DOHH2 (cell line): ENCODE measurements around the gene PRDX6.

Experiments
- H3F3A ChIP-seq: fragments of 200-600 bp; sonication (generic), shearing (Covaris generic); 2 replicates; pipeline ENCODE4 v1.6.0; 2016; ENCODE audit warnings: antibody characterized with exemption, mild to moderate bottlenecking; ENCODE audit not compliant: control insufficient read depth, insufficient read depth
- H3K27ac ChIP-seq: fragments of 200-600 bp; sonication (generic); 2 replicates; pipeline ENCODE4 v1.5.1; 2014; ENCODE audit warnings: low read depth, mild to moderate bottlenecking, low read length, moderate library complexity
- H3K27me3 ChIP-seq: fragments of 200-600 bp; sonication (generic); 2 replicates; pipeline ENCODE4 v1.6.1; 2014; ENCODE audit warnings: mild to moderate bottlenecking, low read length, mixed read lengths; ENCODE audit not compliant: control insufficient read depth
- H3K36me3 ChIP-seq: fragments of 200-600 bp; sonication (generic); 2 replicates; pipeline ENCODE4 v1.6.1; 2014; ENCODE audit warnings: mild to moderate bottlenecking, low read length, moderate library complexity, mixed read lengths; ENCODE audit not compliant: control insufficient read depth
- H3K4me1 ChIP-seq: fragments of 200-600 bp; sonication (generic); 2 replicates; pipeline ENCODE4 v1.6.1; 2014; ENCODE audit warnings: mild to moderate bottlenecking, low read length, mixed read lengths; ENCODE audit not compliant: control insufficient read depth
- H3K4me2 ChIP-seq: fragments of 200-600 bp; sonication (generic); 2 replicates; pipeline ENCODE4 v1.6.0; 2014; ENCODE audit warnings: mild to moderate bottlenecking, low read length, moderate library complexity
- H3K4me3 ChIP-seq: fragments of 200-600 bp; sonication (generic); 2 replicates; pipeline ENCODE4 v1.5.1; 2014; ENCODE audit warnings: mild to moderate bottlenecking, low read length, mixed read lengths
- H3K79me2 ChIP-seq: fragments of 200-600 bp; sonication (generic); 2 replicates; pipeline ENCODE4 v1.6.1; 2014; ENCODE audit warnings: mild to moderate bottlenecking, low read length, mixed read lengths; ENCODE audit not compliant: control insufficient read depth
- H3K9me2 ChIP-seq: fragments of 200-600 bp; sonication (generic); replicated peaks from 2 replicates; pipeline ENCODE4 v1.6.1; 2014; ENCODE audit warnings: mild to moderate bottlenecking, low read length, mixed read lengths; ENCODE audit not compliant: control insufficient read depth
- H3K9me3 ChIP-seq: fragments of 200-600 bp; sonication (generic); 2 replicates; pipeline ENCODE4 v1.6.1; 2014; ENCODE audit warnings: antibody characterized with exemption, low read length, mixed read lengths; ENCODE audit not compliant: control insufficient read depth, insufficient read depth
- H4K20me1 ChIP-seq: fragments of 200-600 bp; sonication (generic); 2 replicates; pipeline ENCODE4 v1.6.0; 2014; ENCODE audit warnings: low read depth, mild to moderate bottlenecking, antibody characterized with exemption, low read length, moderate library complexity; ENCODE audit not compliant: control insufficient read depth, insufficient read depth
- CTCF ChIP-seq: fragments of 200-600 bp; sonication (generic); IDR thresholded peaks from one replicate; pipeline ENCODE4 v1.5.1; 2014; ENCODE audit warnings: antibody characterized with exemption, mild to moderate bottlenecking, low read depth, low read length; ENCODE audit not compliant: poor library complexity, severe bottlenecking
- EZH2phosphoT487 ChIP-seq: fragments of 200-600 bp; sonication (generic); IDR thresholded peaks from 2 replicates; pipeline ENCODE4 v1.6.1; 2017; ENCODE audit warnings: borderline replicate concordance, mild to moderate bottlenecking, antibody characterized with exemption, low read length, moderate library complexity, mixed read lengths

PRDX6 gene

DNA sequence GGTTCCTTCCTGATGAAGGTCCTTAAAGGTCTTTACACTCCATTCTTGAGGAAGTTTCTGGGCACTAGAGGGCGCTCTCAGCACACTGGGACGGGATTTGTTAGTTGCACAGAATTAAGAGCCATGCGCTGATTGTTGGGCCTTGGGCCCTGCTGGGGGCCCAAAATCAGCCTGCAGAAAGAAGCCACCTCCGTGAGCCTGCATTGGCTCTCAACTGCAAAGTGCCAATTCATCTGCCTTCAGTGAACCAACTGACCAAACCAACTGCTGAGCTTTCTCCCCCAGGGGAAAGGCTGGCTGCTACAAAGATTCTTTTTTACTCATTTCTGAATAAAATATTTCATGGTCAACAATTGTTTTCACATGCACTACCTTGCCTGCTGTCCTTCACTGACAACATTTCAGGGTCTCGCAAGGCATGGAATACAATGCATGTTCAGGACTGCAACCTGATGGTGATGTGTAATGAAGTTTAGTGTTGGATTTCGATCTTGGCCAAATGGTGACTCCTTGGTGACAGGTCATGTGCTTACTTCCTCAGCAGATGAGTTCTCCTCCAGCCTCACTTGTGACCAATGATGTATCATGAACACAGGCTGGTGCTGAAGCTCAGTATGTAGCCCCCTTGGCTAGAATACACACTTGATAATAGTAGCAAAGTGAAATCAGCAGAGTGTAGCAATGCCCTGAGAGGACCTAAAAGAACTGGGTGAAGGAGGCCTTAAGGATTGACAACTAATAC is 45.7 kb upstream of the PRDX6 start:
- no peaks in the 10 kb centered on the region for H3K9me3 ChIP-seq
- no peaks in the 10 kb centered on the region for H3K9me2 ChIP-seq
- peaks cover 6% of the 10 kb centered on the region for H3K36me3 ChIP-seq
- peaks cover 20% of the 10 kb centered on the region for H3F3A ChIP-seq
- no peak overlapping the region; the same call in 1 of the 2 replicates for H3K4me3 ChIP-seq
- no peaks in the 10 kb centered on the region for H3K79me2 ChIP-seq
- H3K4me2 ChIP-seq = peak overlapping the region; percentile 83
- H4K20me1 ChIP-seq = no peaks in the 10 kb centered on the region
- peaks cover 37% of the 10 kb centered on the region for H3K4me1 ChIP-seq
- TF ChIP-seq EZH2phosphoT487 = no peak
- TF ChIP-seq CTCF = peak; percentile 91
- H3K27me3 ChIP-seq = no peaks in the 10 kb centered on the region
- H3K27ac ChIP-seq = peak overlapping the region; percentile 79

DNA sequence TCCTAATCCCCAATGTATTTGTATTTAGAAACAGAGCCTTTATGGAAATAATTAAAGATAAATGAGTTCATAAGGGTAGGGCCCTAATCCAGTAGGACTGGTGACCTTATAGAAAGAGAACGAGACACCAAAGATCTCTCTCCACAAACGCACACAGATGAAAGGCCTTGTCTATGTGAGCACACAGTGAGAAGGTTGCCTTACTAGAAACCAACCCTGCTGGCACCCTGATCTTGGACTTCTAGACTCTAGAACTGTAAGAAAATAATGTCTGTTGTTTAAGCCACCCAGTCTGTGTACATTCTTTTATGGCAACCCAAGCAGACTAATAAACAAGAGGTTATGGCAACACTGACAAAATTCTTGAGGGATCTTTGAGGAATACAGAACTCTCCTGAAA is 44.8 kb upstream of the PRDX6 start:
- peaks cover 37% of the 10 kb centered on the region for H3K4me1 ChIP-seq
- H3K4me3 ChIP-seq = no peak overlapping the region
- TF ChIP-seq EZH2phosphoT487 = no peak
- TF ChIP-seq CTCF = no peak
- no peaks in the 10 kb centered on the region for H3K79me2 ChIP-seq
- H4K20me1 ChIP-seq = no peaks in the 10 kb centered on the region
- H3K9me3 ChIP-seq = no peaks in the 10 kb centered on the region
- peaks cover 20% of the 10 kb centered on the region for H3F3A ChIP-seq
- no peak overlapping the region for H3K4me2 ChIP-seq
- peaks cover 6% of the 10 kb centered on the region for H3K36me3 ChIP-seq
- H3K27ac ChIP-seq = no peak overlapping the region
- no peaks in the 10 kb centered on the region for H3K27me3 ChIP-seq
- no peaks in the 10 kb centered on the region for H3K9me2 ChIP-seq

GRCh38 chr1:173433751-173434326 is 43.3 kb upstream of the PRDX6 start:
- H3F3A ChIP-seq = peaks cover 20% of the 10 kb centered on the region
- no peaks in the 10 kb centered on the region for H4K20me1 ChIP-seq
- H3K4me3 ChIP-seq = no peak overlapping the region
- no peaks in the 10 kb centered on the region for H3K9me3 ChIP-seq
- peaks cover 29% of the 10 kb centered on the region for H3K4me1 ChIP-seq
- TF ChIP-seq CTCF (no peak), EZH2phosphoT487 (no peak)
- no peaks in the 10 kb centered on the region for H3K79me2 ChIP-seq
- no peaks in the 10 kb centered on the region for H3K9me2 ChIP-seq
- no peak overlapping the region for H3K27ac ChIP-seq
- no peaks in the 10 kb centered on the region for H3K27me3 ChIP-seq
- H3K36me3 ChIP-seq = peaks cover 6% of the 10 kb centered on the region
- no peak overlapping the region for H3K4me2 ChIP-seq
